A673 (cell line): Measurements from ENCODE around the gene CEP97. TPM values are rescaled to one million over a fixed set of nuclear protein-coding genes. Genes with fewer than 3 reads are reported as not detected.
"Not testable (repeated sequence)": the region's sequence is repeated elsewhere in the genome, so short reads cannot be mapped to it uniquely, and the experiment has no call there.

ENCODE experiments used
- BruUV-seq: library from RNA; stranded (reverse); fragments of 400-500 nt; replicated peaks from 2 replicates; lab custom pipeline; 2021; lab: Mats Ljungman, UMichigan
- CTCF ChIA-PET: fragments of 300-600 bp; sonication (Branson Sonifier 250); formaldehyde crosslinking; loops from one replicate; lab custom pipeline; 2022; ENCODE audit warnings: antibody characterized with exemption; lab: Charles Lee
- POLR2A ChIA-PET: fragments of 300-600 bp; sonication (Branson Sonifier 250); formaldehyde crosslinking; loops from one replicate; lab custom pipeline; 2022; ENCODE audit warnings: antibody characterized with exemption; ENCODE audit not compliant: low non-redundant PET; lab: Charles Lee
- DNase-seq: peaks from one replicate; pipeline ENCODE4 v3.0.0-alpha.2; 2015; ENCODE audit warnings: low spot score
- H3K27ac ChIP-seq: fragments of 200-600 bp; sonication (generic); 2 replicates; pipeline ENCODE4 v1.5.1; 2016; ENCODE audit warnings: mixed run types, low read depth, mild to moderate bottlenecking, mixed read lengths, antibody characterized with exemption, low read length; ENCODE audit not compliant: poor library complexity, severe bottlenecking
- H3K27me3 ChIP-seq: fragments of 200-600 bp; sonication (generic); replicated peaks from 2 replicates; pipeline ENCODE4 v1.6.1; 2017; ENCODE audit warnings: mixed run types, low read depth, mild to moderate bottlenecking, mixed read lengths, antibody characterized with exemption, low read length; ENCODE audit not compliant: insufficient read depth, poor library complexity
- H3K36me3 ChIP-seq: fragments of 200-600 bp; sonication (generic); 2 replicates; pipeline ENCODE4 v1.6.1; 2016; ENCODE audit warnings: mixed run types, mild to moderate bottlenecking, mixed read lengths, antibody characterized with exemption, low read length; ENCODE audit not compliant: insufficient read depth, poor library complexity, severe bottlenecking
- H3K4me1 ChIP-seq: fragments of 200-600 bp; sonication (generic); 2 replicates; pipeline ENCODE4 v1.6.1; 2017; ENCODE audit warnings: mixed run types, mild to moderate bottlenecking, mixed read lengths, antibody characterized with exemption, low read length; ENCODE audit not compliant: insufficient read depth, poor library complexity, severe bottlenecking
- H3K4me3 ChIP-seq: fragments of 200-600 bp; sonication (generic); 2 replicates; pipeline ENCODE4 v1.5.1; 2016; ENCODE audit warnings: low read depth, mixed run types, mild to moderate bottlenecking, mixed read lengths, low read length; ENCODE audit not compliant: poor library complexity, severe bottlenecking
- H3K9me3 ChIP-seq: fragments of 200-600 bp; sonication (generic); 2 replicates; pipeline ENCODE4 v1.6.1; 2016; ENCODE audit warnings: mixed run types, low read depth, mild to moderate bottlenecking, mixed read lengths, antibody characterized with exemption, low read length; ENCODE audit not compliant: poor library complexity, severe bottlenecking
- CTCF ChIP-seq: fragments of 300-800, 200-600 bp; sonication (generic); conservative IDR thresholded peaks from 2 replicates; pipeline ENCODE4 v1.5.1; 2017; ENCODE audit warnings: low read depth, mild to moderate bottlenecking, antibody characterized with exemption, low read length, moderate library complexity, mixed read lengths
- EZH2 ChIP-seq: fragments of 200-600 bp; sonication (generic); IDR thresholded peaks from 2 replicates; pipeline ENCODE4 v1.6.1; 2017; ENCODE audit warnings: borderline replicate concordance, low read depth, mild to moderate bottlenecking, mixed read lengths, antibody characterized with exemption, low read length; ENCODE audit not compliant: poor library complexity, severe bottlenecking
- intact Hi-C: fragments of 100-400 bp; cut with micrococcal nuclease; formaldehyde crosslinking; loops from one replicate; pipeline ENCODE4 v1.10.0; 2022; ENCODE audit not compliant: unreplicated experiment
- total RNA-seq: library from RNA; stranded (reverse); gene quantifications from 2 replicates; pipeline ENCODE4 v1.2.3, GENCODE V29; 2021

Gene CEP97
- total RNA-seq, 1 experiment from 2014 or later: 19.7 TPM

GRCh38 chr3:101693540-101693939 lies 30.9 kb upstream of the CEP97 start:
- H3K4me3 ChIP-seq, H3K36me3 ChIP-seq, H3K9me3 ChIP-seq, CTCF ChIA-PET, POLR2A ChIA-PET, BruUV-seq, H3K27me3 ChIP-seq, H3K27ac ChIP-seq: not testable (repeated sequence)
- peak; percentile 81 for DNase-seq
- intact Hi-C loops: loop anchor here (10.0 kb wide), 1 partner anchor 821 kb away; no protein-coding TSS in a partner anchor
- peaks cover 19% of the 10 kb centered on the region for H3K4me1 ChIP-seq
- peak; percentile 63 for TF ChIP-seq CTCF

- intact Hi-C loops: loop anchor here (2.0 to 10.0 kb wide), 3 partner anchors 108 to 820 kb away; no protein-coding TSS in a partner anchor
- H3K27ac ChIP-seq, CTCF ChIA-PET, H3K27me3 ChIP-seq, H3K4me3 ChIP-seq, POLR2A ChIA-PET, H3K9me3 ChIP-seq, BruUV-seq, H3K36me3 ChIP-seq: not testable (repeated sequence)
- peak; percentile 81 for DNase-seq
- peaks cover 19% of the 10 kb centered on the region for H3K4me1 ChIP-seq
These were observed 29.6 kb upstream of the CEP97 start for GRCh38 chr3:101694836-101695235.

GRCh38 chr3:101695779-101696372 lies 28.5 kb upstream of the CEP97 start:
- Histone ChIP-seq H3K4me1 (peaks cover 19% of the 10 kb centered on the region), H3K4me3 (peak overlapping the region; percentile 13), H3K27me3 (no peaks in the 10 kb centered on the region), H3K27ac (no peak overlapping the region), H3K9me3 (no peaks in the 10 kb centered on the region), H3K36me3 (no peaks in the 10 kb centered on the region)
- CTCF ChIA-PET: interaction anchor here (0.7 kb wide), 1 partner anchor 11 kb away, joined by 3 read pairs; no protein-coding TSS in a partner anchor
- POLR2A ChIA-PET: no interaction called here
- intact Hi-C loops: loop anchor here (2.0 to 10.0 kb wide), 3 partner anchors 107 to 819 kb away; no protein-coding TSS in a partner anchor
- no TSS peak for BruUV-seq
- DNase-seq: peak; percentile 85
- TF ChIP-seq EZH2: no peak
- peak; percentile 67 for TF ChIP-seq CTCF
